ENCODE results near the gene ASAP3.
A peak's percentile ranks its signal among the peaks of the same experiment; 100 is the strongest.

Gene ASAP3

GRCh38 chr1:23448846-23449245 is 35.1 kb downstream of the ASAP3 start:
- DNase-seq = no peak

GRCh38 chr1:23446661-23447310 is 37.2 kb downstream of the ASAP3 start:
- DNase-seq = no peak

- no peak for DNase-seq
Observed at GRCh38 chr1:23444596-23445390, 39.2 kb downstream of the ASAP3 start.

- no peak for DNase-seq
Observed at GRCh38 chr1:23444104-23444533, 39.9 kb downstream of the ASAP3 start.

GRCh38 chr1:23442751-23443150 is 41.2 kb downstream of the ASAP3 start:
- DNase-seq = no peak

GRCh38 chr1:23441446-23442148 is 42.4 kb downstream of the ASAP3 start:
- no peak for DNase-seq

- DNase-seq = no peak
Observed at GRCh38 chr1:23438545-23438944, 45.4 kb downstream of the ASAP3 start.

- DNase-seq = no peak
Observed at GRCh38 chr1:23437355-23437664, 46.7 kb downstream of the ASAP3 start.

GRCh38 chr1:23436520-23437354 is 47.2 kb downstream of the ASAP3 start:
- peak; percentile 26 for DNase-seq

GRCh38 chr1:23434260-23434775 is 49.7 kb downstream of the ASAP3 start:
- no peak for DNase-seq

- DNase-seq = no peak
Observed at GRCh38 chr1:23433122-23433521, 50.9 kb downstream of the ASAP3 start.

GRCh38 chr1:23431431-23431830 is 52.5 kb downstream of the ASAP3 start:
- no peak for DNase-seq

- DNase-seq = no peak
Observed at GRCh38 chr1:23430803-23431202, 53.2 kb downstream of the ASAP3 start.

- DNase-seq = no peak
Observed at GRCh38 chr1:23428136-23428905, 55.7 kb downstream of the ASAP3 start.

GRCh38 chr1:23427550-23427949 is 56.4 kb downstream of the ASAP3 start:
- no peak for DNase-seq

- DNase-seq = no peak
Observed at GRCh38 chr1:23426828-23427227, 57.2 kb downstream of the ASAP3 start.

GRCh38 chr1:23425193-23425494 is 58.8 kb downstream of the ASAP3 start:
- peak; percentile 11 for DNase-seq

GRCh38 chr1:23424293-23425192 is 59.4 kb downstream of the ASAP3 start, which contains the start of gene TCEA3:
TCEA3 (minus strand) TSS chr1:23424748; CDS start chr1:23424633, 115 bp downstream.
- peak; percentile 8 for DNase-seq

- no peak for DNase-seq
Observed at GRCh38 chr1:23423415-23424292, 60.3 kb downstream of the ASAP3 start.

GRCh38 chr1:23422941-23423340 is 61.0 kb downstream of the ASAP3 start:
- DNase-seq = no peak
